NCI-H1436 (cell line): ENCODE measurements around the gene LRRC42.
"Not testable (repeated sequence)": the region's sequence is repeated elsewhere in the genome, so short reads cannot be mapped to it uniquely, and the experiment has no call there.

Source experiments
- DNase-seq: peaks from one replicate; lab custom pipeline; 2025; lab: John Stamatoyannopoulos, UW

Gene LRRC42

DNA sequence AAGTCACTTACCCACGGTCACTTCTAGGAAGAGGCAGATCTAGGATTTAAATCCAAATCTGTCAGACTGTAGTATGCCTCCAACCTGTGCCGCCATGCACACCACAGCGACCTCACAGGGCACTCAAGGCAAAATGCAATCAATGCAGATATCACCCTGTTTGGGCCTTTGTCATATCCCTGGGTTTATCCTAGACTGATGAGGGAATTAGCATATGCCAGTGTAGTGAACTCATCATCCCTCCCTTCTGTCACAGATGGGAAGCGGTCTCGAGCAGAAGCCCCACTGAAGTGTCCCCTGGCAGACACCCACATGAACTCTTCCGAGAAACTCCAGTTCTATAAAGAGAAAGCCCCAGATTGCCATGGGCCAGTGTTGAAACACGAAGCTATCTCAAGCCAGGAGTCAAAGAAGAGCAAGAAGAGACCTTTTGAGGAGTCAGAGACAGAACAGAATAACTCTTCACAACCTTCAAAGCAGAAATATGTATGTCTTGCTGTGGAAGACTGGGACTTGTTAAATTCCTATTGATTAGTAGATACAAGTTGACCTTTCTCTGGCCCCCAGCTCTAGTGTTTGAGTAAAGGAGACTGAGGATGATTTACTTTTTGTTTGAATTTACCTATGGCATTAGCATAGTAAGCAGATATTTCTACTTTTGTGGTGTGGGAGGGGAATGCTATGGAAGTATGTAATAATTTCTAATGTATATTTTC lies 21.4 kb downstream of the LRRC42 start:
- DNase-seq: no peak

GRCh38 chr1:53968125-53968513 lies 22.0 kb downstream of the LRRC42 start:
- no peak for DNase-seq

GRCh38 chr1:53969323-53969722 lies 23.2 kb downstream of the LRRC42 start:
- DNase-seq: not testable (repeated sequence)

DNA sequence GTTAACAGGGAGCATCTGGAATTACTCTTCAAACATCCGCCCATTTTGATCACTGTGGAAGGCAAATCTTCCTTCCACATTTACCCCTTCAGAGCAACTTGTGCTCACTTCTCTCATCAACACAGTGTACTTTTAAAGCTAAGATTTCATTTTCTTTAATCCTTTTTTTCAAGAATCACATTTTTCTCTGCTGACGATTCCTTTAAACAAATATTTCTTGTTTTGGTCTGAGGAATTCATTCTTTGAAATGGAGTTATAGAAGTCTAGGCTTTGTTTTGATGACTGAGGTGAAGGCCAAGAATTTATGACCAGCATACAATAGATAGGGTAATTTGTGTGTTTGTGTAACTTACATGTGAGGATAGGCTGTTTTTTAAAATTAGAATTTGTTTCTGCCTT lies 25.6 kb downstream of the LRRC42 start:
- DNase-seq: no peak

- no peak for DNase-seq
Observed at GRCh38 chr1:53975861-53976260, 29.7 kb downstream of the LRRC42 start.

GRCh38 chr1:53979712-53980450 lies 33.7 kb downstream of the LRRC42 start:
- DNase-seq: no peak

GRCh38 chr1:53981220-53981619 lies 35.1 kb downstream of the LRRC42 start:
- no peak for DNase-seq

DNA sequence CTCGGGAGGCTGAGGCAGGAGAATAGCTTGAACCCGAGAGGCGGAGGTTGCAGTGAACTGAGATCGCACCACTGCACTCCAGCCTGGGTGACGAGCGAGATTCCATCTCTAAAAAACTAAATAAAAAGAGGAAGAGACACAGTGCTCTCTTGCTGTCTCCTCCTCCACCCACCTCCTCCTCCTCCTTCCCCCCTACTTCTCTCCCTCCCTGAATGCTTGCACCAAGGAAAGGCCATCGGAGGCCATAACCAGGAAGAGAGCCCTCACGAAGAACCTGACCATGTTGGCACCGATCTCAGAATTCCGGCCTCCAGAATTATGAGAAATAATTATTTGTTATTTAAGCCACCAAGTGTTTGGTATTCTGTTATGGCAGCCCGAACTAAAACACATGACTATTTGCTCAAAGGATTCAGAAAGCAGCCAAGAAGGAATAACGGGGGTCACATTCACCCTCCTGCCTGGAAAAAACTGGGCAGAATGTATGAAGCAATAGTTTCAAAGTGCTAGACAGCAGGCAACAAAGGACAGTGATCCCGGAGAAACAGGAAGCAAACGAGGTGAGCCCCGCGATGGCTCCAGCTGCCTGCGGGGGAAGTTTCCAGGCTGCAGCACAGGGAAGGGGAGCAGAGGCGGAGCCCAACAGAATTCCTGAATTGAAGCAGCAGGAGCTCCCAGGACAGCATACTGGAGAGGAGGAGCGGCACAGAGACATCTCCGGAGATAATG lies 36.0 kb downstream of the LRRC42 start:
- no peak for DNase-seq

GRCh38 chr1:53982763-53983104 lies 36.6 kb downstream of the LRRC42 start:
- DNase-seq: no peak

- DNase-seq: no peak
Observed at GRCh38 chr1:53984726-53985125, 38.6 kb downstream of the LRRC42 start.

- no peak for DNase-seq
Observed at GRCh38 chr1:53986458-53986857, 40.3 kb downstream of the LRRC42 start.

DNA sequence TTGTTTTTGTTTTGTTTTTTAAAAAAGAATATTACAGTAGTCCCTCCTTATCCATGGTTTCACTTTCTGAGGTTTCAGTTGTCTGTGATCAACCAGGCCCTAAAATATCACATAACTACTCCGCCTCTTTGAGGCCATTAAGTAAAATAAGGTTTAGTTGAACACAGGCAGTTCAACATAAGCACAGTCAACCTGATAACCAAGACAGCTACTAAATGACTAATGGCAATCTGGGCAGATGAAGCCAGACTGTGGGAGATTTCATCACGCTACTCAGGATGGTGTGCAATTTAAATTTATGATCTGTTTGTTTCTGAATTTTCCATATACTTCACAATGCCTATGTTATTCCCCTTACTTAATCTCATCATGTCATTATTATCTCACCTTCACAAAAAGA lies 41.7 kb downstream of the LRRC42 start:
- DNase-seq: no peak

- DNase-seq: no peak
Observed at GRCh38 chr1:53992085-53992874, 46.1 kb downstream of the LRRC42 start.

DNA sequence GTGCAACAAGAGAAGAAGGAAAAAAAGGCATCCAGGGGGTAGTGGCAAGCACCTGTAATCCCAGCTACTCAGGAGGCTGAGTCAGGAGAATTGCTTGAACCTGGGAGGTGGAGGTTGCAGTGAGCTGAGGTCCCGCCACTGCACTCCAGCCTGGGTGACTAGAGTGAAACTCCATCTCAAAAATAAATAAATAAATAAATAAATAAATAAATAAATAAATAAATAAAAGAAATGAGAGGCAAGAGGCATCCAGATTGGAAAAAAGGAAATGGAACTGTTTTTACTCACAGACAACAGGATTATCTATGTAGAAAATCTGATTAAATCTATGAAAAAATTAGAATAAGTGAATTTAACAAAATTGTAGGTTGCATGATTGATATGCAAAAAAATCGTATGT lies 48.4 kb downstream of the LRRC42 start:
- DNase-seq: not testable (repeated sequence)

GRCh38 chr1:53995683-53996082 lies 49.5 kb downstream of the LRRC42 start:
- DNase-seq: no peak

- DNase-seq: no peak
Observed at GRCh38 chr1:53998223-53998622, 52.1 kb downstream of the LRRC42 start.

DNA sequence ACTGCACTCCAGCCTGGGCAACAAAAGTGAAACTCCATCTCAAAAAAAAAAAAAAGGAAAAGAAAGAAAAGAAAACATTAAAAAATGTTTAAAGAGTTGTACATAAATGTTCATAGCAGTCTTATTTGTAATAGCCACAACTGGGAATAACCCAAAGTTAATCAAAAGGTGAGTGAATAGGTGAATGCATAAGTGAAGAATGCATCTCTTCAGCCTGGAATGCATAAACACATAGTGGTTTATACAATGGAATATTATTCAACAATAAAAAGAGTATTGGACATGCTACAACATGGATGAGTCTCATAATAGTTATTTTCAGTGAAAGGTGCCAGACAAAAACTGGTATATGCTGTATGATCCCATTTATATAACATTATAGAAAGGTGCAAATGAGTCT lies 53.8 kb downstream of the LRRC42 start:
- DNase-seq: no peak

DNA sequence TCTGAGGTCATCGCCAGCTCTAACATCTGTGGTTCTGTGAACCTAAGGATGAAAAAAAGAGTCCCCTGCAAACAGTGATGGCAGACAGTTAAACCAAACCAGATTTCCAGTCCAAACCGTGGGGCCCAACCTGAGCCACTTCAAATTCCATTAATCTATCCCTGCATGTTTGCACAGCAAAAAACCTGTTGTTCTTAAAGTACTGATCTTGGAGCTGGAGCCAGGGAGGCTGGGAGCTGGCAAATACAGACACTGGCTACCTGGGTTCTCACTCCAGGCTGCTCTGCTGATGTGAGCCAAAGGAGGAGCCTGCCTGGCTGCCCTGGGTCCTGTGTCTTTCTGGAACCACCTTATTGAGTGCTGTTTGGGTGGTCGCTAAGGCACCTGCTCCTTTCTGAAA lies 55.4 kb downstream of the LRRC42 start:
- DNase-seq: no peak

- no peak for DNase-seq
Observed at GRCh38 chr1:54002544-54003248, 56.5 kb downstream of the LRRC42 start.

- no peak for DNase-seq
Observed at GRCh38 chr1:54003249-54003646, 57.1 kb downstream of the LRRC42 start.

DNA sequence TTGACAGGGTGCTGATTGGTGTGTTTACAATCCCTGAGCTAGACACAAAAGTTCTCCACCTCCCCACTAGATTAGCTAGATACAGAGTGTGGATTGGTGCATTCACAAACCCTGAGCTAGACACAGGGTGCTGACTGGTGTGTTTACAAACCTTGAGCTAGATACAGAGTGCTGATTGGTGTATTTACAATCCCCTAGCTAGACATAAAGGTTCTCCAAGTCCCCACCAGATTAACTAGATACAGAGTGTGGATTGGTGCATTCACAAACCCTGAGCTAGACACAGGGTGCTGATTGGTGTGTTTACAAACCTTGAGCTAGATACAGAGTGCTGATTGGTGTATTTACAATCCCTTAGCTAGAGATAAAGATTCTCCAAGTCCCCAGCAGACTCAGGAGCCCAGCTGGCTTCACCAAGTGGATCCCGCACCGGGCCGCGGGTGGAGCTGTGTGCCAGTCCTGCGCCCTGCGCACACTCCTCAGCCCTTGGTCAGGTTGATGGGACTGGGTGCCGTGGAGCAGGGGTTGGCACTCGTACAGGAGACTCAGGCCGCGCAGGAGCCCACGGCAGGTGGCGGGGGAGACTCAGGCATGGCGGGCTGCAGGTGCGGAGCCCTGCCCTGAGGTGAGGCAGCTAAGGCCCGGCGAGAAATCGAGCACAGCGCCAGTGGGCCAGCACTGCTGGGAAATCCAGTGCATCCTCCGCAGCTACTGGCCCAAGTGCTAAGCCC lies 57.8 kb downstream of the LRRC42 start:
- not testable (repeated sequence) for DNase-seq
